ENCODE results near the gene ANKRD63.

- TF ChIP-seq CTCF (IDR thresholded peaks at IDR 0.05) (no peak), POLR2A (IDR thresholded peaks at IDR 0.05) (no peak)
Measured at GRCh38 chr15:40312370-40313158, 29.7 kb upstream of the ANKRD63 start.
